Sigmoid colon (tissue), 7 donors: Measurements from ENCODE around the gene ZNF791. TPM values are rescaled to one million over a fixed set of nuclear protein-coding genes. Genes with fewer than 3 reads are reported as not detected.

Experiments used
- DNase-seq: peaks from one replicate; pipeline ENCODE4 v3.0.0-alpha.2; 2019
- H3K27ac ChIP-seq, 4 donors: fragments of 200-600 bp; sonication (generic); one replicate each; pipeline ENCODE4 v1.5.1; 2016 to 2019; ENCODE audit warnings: mild to moderate bottlenecking in 1 of 4
- H3K27me3 ChIP-seq, 3 donors: fragments of 200-600 bp; sonication (generic); one replicate each; pipeline ENCODE4 v1.5.1; 2019; ENCODE audit warnings: mild to moderate bottlenecking in 1 of 3
- H3K36me3 ChIP-seq, 4 donors: fragments of 200-600 bp; sonication (generic); one replicate each; pipeline ENCODE4 v1.5.1; 2016 to 2019
- H3K4me1 ChIP-seq, 4 donors: fragments of 200-600 bp; sonication (generic); one replicate each; pipeline ENCODE4 v1.5.1; 2017 to 2019
- H3K4me3 ChIP-seq, 4 donors: fragments of 200-600 bp; sonication (generic); one replicate each; pipeline ENCODE4 v1.5.1; 2017 to 2019; ENCODE audit warnings: mild to moderate bottlenecking in 2 of 4, moderate library complexity in 1 of 4
- H3K9me3 ChIP-seq, 4 donors: fragments of 200-600 bp in 3 of 4; sonication (generic) in 3 of 4; one replicate each; pipeline versions ENCODE4 v1.5.1 to v1.6.1; 2013 to 2019
- EP300 ChIP-seq, 4 donors: sonication (generic); formaldehyde crosslinking; IDR thresholded peaks; one replicate each; pipeline ENCODE4 v1.6.1; 2017; ENCODE audit warnings: antibody characterized with exemption in 4 of 4
- POLR2A ChIP-seq, 2 donors: fragments of 450-650 bp; IDR thresholded peaks; one replicate each; pipeline ENCODE4 v1.6.1; 2016; ENCODE audit warnings: antibody characterized with exemption in 2 of 2, mild to moderate bottlenecking in 2 of 2, moderate library complexity in 2 of 2
- POLR2AphosphoS5 ChIP-seq, 4 donors: sonication (generic); formaldehyde crosslinking; IDR thresholded peaks; one replicate each; pipeline ENCODE4 v1.6.1; 2017; ENCODE audit warnings: antibody characterized with exemption in 4 of 4
- WGBS, 2 donors: extraction: QIAGEN DNeasy Blood & Tissue Kit; methylation state at CpG; one replicate each; pipeline ENCODE4 v1.1.7; 2013; 5-methylcytosine and 5-hydroxymethylcytosine counted together
- intact Hi-C: fragments of 100-400 bp; cut with DNase I; formaldehyde crosslinking; loops from one replicate; pipeline ENCODE4 v1.15.1; 2023
- polyA plus RNA-seq, 3 donors: library from polyadenylated mRNA; stranded (reverse); fragments of 200-250 nt; gene quantifications; one replicate each; pipeline ENCODE4 v1.2.3, GENCODE V29; 2013
- total RNA-seq, 4 donors: library from RNA; depleted of rRNA; stranded (reverse); fragments of >200 nt; gene quantifications; one replicate each; pipeline ENCODE4 v1.1.0, GENCODE V29; 2016
- TF ChIP-seq, protein P1 (sequence below), 4 experiments: fragments of 450-650 bp in 3 of 4; fragments of 200-600 bp in 1 of 4; IDR thresholded peaks; one replicate each; pipeline ENCODE4 v1.5.1; 2016 to 2019; ENCODE audit warnings: antibody characterized with exemption in 4 of 4, mild to moderate bottlenecking in 3 of 4, moderate library complexity in 2 of 4
- donor health status: healthy with polysubstance abuse.
- donor health status: Bipolar disorder and iron deficiency.
- donor health status: healthy.

The ZNF791 gene
- total and polyA plus RNA-seq, 7 donors = 4.2 to 27.6 (median 16.6) TPM

GRCh38 chr19:12628040-12629022, 17.6 kb downstream of the ZNF791 start:
- peaks cover 44 to 77% (median 56%) of the 10 kb centered on the region in 4 donors for H3K36me3 ChIP-seq
- no peak overlapping the region for H3K27ac ChIP-seq
- no peaks in the 10 kb centered on the region for H3K27me3 ChIP-seq
- WGBS, 2 donors = 97 to 98% methylated on average over 17 of the region's 17 CpGs
- peaks cover 0 to 17% (median 6%) of the 10 kb centered on the region in 4 donors for H3K9me3 ChIP-seq
- H3K4me3 ChIP-seq = no peak overlapping the region
- no peaks in the 10 kb centered on the region for H3K4me1 ChIP-seq
- intact Hi-C loops = no loop called here
- TF ChIP-seq EP300 (IDR thresholded peaks at IDR 0.05) (no peak), POLR2A (IDR thresholded peaks at IDR 0.05) (no peak), POLR2AphosphoS5 (IDR thresholded peaks at IDR 0.05) (peak in 1 of 4 donors; percentile 8)
- TF ChIP-seq, protein P1, sequence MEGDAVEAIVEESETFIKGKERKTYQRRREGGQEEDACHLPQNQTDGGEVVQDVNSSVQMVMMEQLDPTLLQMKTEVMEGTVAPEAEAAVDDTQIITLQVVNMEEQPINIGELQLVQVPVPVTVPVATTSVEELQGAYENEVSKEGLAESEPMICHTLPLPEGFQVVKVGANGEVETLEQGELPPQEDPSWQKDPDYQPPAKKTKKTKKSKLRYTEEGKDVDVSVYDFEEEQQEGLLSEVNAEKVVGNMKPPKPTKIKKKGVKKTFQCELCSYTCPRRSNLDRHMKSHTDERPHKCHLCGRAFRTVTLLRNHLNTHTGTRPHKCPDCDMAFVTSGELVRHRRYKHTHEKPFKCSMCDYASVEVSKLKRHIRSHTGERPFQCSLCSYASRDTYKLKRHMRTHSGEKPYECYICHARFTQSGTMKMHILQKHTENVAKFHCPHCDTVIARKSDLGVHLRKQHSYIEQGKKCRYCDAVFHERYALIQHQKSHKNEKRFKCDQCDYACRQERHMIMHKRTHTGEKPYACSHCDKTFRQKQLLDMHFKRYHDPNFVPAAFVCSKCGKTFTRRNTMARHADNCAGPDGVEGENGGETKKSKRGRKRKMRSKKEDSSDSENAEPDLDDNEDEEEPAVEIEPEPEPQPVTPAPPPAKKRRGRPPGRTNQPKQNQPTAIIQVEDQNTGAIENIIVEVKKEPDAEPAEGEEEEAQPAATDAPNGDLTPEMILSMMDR (IDR thresholded peaks at IDR 0.05) = no peak
- no peak for DNase-seq

- no peaks in the 10 kb centered on the region for H3K27me3 ChIP-seq
- WGBS, 2 donors = 91 to 95% methylated on average over 7 of the region's 7 CpGs
- H3K4me3 ChIP-seq = no peak overlapping the region
- no peaks in the 10 kb centered on the region for H3K4me1 ChIP-seq
- intact Hi-C loops = no loop called here
- no peak for TF ChIP-seq POLR2AphosphoS5 (IDR thresholded peaks at IDR 0.05)
- TF ChIP-seq, protein P1 (IDR thresholded peaks at IDR 0.05) = no peak
- peaks cover 44 to 69% (median 51%) of the 10 kb centered on the region in 4 donors for H3K36me3 ChIP-seq
- no peak overlapping the region for H3K27ac ChIP-seq
- H3K9me3 ChIP-seq = peaks cover 0 to 17% (median 6%) of the 10 kb centered on the region in 4 donors
- DNase-seq = no peak
These were observed 18.5 kb downstream of the ZNF791 start for GRCh38 chr19:12629215-12629614.

- no peak for DNase-seq
- peaks cover 0 to 12% (median 11%) of the 10 kb centered on the region in 4 donors for H3K4me1 ChIP-seq
- no peak overlapping the region for H3K4me3 ChIP-seq
- H3K27ac ChIP-seq = no peak overlapping the region
- peaks cover 0 to 3% (median 0%) of the 10 kb centered on the region in 4 donors for H3K36me3 ChIP-seq
- TF ChIP-seq, protein P1 (IDR thresholded peaks at IDR 0.05) = no peak
- no peak for TF ChIP-seq POLR2AphosphoS5 (IDR thresholded peaks at IDR 0.05)
- TF ChIP-seq POLR2A (IDR thresholded peaks at IDR 0.05) = no peak
- TF ChIP-seq EP300 (IDR thresholded peaks at IDR 0.05) = no peak
- intact Hi-C loops = no loop called here
- no peaks in the 10 kb centered on the region for H3K27me3 ChIP-seq
- 35 to 81% methylated on average over 13 of the region's 13 CpGs for WGBS, 2 donors
- H3K9me3 ChIP-seq = no peaks in the 10 kb centered on the region
These were observed 25.9 kb downstream of the ZNF791 start for GRCh38 chr19:12636631-12637030.

DNA sequence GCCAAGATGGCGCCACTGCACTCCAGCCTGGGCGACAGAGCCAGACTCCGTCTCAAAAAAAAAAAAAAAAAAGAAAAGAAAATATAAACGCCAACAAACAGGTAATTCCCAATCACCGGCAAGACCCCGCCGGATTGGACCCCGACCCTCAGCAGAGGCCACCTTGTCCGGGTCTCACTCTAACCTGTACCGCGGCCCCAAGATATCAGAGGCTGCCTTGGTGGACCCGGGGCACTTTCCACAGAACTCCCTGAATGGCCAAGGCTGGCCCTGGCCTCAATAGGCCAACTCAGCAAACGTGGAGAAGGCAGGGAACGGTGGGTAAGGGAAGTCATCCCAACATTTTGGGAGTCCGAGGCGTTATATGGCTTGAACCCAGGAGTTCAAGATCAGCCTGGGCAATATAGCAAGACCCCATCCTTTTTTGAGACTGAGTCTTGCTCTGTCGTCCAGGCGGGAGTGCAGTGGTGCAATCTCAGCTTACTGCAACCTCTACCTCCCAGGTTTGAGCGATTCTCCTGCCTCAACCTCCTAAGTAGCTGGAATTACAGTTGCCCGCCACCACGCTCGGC, 28.0 kb downstream of the ZNF791 start:
- no peaks in the 10 kb centered on the region for H3K9me3 ChIP-seq
- intact Hi-C loops = no loop called here

More for the DNA sequence above, 28.0 kb downstream of the ZNF791 start:
- Histone ChIP-seq H3K36me3 (no peaks in the 10 kb centered on the region), H3K27ac (no peak overlapping the region), H3K27me3 (no peaks in the 10 kb centered on the region), H3K4me3 (no peak overlapping the region), H3K4me1 (peaks cover 0 to 12% (median 11%) of the 10 kb centered on the region in 4 donors)
- no peak for DNase-seq
- WGBS, 2 donors = 94 to 97% methylated on average over 22 of the region's 22 CpGs
- TF ChIP-seq, protein P1 (IDR thresholded peaks at IDR 0.05) = no peak
- TF ChIP-seq POLR2A (IDR thresholded peaks at IDR 0.05) = no peak
- no peak for TF ChIP-seq EP300 (IDR thresholded peaks at IDR 0.05)
- TF ChIP-seq POLR2AphosphoS5 (IDR thresholded peaks at IDR 0.05) = peak in 2 of 4 donors; percentile 5 to 8
